SK-MEL-5 (cell line): ENCODE results near the gene UNC13B. TPM values are rescaled to one million over a fixed set of nuclear protein-coding genes. Genes with fewer than 3 reads are reported as not detected.

Source experiments
- DNase-seq: peaks from one replicate; pipeline ENCODE4 v3.0.0-alpha.2; 2016; ENCODE audit warnings: low read depth, low spot score
- in situ Hi-C: cut with HindIII; loops from 2 replicates; pipeline ENCODE4 v1.10.0; 2016; ENCODE audit warnings: low sequenced_read_pairs, high pct_unique_total_duplicates, low pct_unique_long_range_greater_than_20kb
- total RNA-seq: library from RNA; depleted of rRNA; stranded (reverse); fragments of >200 nt; shearing (Covaris generic); gene quantifications from 2 replicates; pipeline ENCODE4 v1.2.3, GENCODE V29; 2014

UNC13B gene
- total RNA-seq, 1 experiment from 2014 or later = 9.6 TPM

DNA sequence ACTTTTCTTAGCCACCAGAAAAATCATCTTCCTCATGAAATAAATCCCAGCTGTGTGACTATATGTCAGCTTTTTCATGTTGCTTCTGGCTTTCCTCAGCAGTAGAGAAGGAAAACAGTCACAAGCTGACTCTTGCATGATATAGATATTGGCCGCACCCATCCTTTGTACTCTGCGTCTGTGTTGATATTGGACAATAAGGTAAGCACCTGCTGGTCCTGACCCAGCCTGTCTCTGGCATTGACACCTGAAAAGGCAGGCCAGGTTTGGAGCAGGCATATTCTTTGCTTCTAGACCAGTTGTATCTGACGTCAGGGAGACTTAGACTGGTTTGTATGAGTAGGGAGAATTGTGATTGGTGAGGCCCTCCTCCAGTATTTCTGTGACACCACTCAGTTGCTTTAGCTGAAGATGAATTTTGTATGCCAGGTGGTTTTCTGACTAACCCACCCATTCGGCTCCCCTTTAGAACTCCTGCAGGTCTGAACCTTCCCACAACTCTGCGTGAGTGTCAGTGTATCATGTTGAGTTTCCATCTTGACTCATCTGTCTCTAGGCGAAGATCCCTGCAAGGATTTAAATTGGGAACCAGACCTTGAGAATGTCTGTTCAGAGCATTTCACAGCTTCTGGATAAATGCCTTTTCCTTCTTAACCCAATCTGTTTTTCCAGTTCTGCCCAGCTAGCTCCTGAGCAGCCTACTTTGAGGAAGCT, 176.9 kb downstream of the UNC13B start:
- in situ Hi-C loops = no loop called here
- no peak for DNase-seq

DNA sequence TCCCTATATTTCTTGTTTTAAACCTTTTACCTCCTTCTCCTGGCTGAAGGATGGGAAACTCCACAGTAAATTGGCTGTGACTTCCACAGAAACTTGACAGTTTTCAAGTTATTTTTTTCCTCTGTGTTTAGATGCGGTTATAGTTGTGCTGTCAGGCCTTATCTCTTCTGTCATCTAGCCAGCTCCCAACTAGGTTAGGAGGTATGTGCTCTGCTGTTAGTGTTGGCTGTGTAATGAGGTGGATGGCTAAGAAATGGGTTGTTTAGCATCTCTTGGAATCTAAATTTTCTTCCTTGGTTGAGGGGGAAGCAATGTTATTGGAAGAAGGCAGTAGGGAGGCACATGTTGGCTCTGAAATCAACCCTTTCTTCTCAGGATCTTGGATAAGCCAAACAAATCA, 178.2 kb downstream of the UNC13B start:
- in situ Hi-C loops = no loop called here
- DNase-seq = no peak

DNA sequence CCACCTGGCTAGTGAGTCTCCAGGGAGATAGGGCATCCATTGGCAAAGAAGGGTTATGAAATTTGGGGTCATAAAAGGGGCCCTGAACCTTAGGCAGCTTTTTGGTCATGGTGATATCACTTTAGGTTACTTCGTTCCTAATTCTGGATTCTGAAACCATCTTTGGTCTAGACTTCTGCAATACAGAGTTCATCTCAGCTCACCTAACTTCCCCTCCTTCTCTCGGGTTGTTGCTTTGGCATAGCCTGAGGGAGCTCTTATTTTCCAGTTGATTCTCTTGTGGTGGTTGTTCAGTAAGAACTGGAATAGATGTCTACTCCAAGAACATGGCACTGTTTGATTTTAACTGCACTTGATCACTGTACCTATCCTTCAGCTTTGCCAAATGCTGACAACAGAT, 179.2 kb downstream of the UNC13B start:
- DNase-seq = no peak
- in situ Hi-C loops = no loop called here

DNA sequence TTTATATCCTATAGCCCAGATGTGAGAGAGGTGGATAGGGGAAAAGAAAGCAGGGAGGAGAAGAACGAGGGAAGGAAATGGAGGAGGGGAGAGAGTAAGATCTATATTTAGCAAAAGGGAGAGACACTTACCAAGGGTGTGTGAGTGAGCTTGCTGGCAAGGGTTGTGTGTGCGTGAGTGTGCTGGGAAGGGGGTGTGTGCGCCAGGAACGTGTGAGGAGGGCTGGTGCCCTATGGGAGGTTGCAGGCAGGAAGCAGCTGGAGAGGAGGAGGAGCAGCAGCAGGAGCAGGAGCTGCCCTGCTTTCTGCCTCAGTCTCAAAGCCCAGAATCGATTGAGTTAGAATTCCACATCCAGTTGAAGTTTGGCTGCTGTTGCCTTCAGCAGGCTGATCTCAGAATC, 179.8 kb downstream of the UNC13B start:
- in situ Hi-C loops = no loop called here
- DNase-seq = no peak

DNA sequence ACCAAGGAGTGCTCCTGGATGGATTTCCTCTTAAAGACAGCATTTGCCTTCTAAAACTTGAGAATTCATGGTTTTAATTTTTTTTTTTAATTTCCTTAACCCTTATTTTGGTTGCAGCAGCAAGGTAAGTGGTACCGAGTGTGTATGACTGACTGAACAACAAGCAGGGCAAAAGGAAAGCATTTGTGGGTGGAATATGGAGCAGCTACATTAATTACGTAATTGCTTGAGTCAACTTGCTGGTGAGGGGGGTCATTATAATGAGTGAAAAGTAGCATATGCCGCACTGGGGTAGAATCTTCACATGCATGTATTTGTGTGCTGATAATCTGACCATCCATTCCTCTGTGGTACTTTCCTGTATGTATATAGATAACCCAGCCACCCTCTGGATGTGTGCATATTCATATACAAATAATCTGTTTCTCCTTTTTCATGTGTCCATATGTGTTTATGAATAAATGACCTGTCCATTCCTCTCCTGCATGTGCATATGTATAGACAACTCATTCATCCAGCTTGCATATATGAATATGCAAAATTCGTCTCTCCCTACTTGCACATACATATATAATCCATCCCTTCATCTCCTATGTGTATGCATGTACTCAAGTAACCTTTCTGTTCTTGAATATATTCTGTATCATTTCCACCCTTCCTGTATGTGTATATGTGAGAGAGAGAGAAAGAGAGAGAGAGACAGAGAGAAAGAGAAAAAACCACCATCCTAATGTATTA, 180.6 kb downstream of the UNC13B start:
- in situ Hi-C loops = no loop called here

DNA sequence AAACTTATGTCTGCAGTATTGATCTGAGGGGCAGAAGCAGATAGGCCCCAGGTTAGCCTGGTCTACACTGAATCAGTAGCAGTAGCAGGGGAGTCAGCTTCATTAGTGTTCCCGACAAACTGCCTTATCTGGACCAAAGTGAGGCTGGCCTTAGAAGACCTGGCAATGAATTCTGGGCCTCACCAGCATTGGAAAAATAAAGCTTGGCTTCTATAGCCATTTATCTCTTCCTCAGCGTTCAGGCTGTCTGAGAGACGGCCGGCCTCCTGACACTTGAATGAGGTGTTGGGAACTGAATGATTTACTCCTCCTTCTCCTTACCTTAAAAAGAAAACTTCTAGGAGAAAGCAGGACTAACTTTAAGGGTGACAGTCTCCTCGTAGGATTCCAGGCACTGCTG, 186.3 kb downstream of the UNC13B start:
- in situ Hi-C loops = no loop called here
- DNase-seq = no peak

More for the DNA sequence above, 180.6 kb downstream of the UNC13B start:
- DNase-seq = no peak

DNA sequence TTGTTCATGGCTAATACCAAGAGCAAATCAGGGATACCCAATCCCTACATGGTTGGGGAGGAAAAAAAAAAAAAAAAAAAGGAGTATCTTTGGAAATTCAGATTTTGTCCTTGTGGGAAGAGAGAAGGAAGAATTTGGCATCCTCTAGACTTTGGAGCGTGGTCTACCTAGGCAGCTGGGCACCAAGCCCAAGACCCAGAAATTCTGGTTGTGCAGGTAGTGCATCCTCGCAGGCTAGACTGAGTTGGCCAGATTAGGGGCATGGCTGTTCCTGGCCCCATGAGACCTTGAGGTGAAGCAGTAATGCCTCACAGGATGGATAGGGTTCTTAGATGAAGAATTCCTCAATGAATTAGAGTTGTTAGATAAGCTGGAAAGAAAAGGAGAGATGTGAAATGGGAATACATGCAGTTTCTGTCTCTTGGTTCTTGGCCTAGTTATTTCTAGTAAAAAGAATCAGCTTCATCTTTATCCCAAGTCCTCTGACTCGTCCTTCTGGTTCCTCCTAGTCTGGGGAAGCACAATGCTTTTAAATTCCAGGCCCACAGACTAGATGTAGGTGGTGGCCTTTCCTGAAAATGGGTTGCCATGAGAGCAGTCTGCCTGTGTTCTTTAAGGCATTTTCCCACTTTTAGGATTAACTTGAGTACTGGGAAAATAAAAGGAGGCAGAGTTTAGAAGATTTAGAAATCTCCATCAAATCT, 187.6 kb downstream of the UNC13B start:
- in situ Hi-C loops = no loop called here
- DNase-seq = no peak

DNA sequence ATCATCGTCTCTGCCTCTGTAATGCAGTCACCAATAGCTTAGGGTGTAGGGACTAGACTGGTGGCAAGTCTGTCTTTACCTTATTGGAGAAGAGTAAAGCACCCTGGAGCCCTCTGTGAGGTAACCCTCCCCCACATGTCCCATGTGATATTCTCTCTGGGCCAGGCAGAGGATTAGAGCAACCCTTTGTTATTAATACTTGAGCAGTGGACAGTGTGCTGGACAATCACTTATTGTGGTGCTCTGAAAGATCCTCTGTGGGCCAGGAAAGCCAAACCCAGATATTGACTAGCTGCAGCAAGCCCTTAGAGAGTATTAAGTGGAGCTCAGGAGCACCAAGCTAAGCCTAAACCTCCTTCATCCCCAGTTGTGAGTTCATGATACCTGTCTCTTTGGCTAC, 188.4 kb downstream of the UNC13B start:
- in situ Hi-C loops = no loop called here
- peak; percentile 63 for DNase-seq

DNA sequence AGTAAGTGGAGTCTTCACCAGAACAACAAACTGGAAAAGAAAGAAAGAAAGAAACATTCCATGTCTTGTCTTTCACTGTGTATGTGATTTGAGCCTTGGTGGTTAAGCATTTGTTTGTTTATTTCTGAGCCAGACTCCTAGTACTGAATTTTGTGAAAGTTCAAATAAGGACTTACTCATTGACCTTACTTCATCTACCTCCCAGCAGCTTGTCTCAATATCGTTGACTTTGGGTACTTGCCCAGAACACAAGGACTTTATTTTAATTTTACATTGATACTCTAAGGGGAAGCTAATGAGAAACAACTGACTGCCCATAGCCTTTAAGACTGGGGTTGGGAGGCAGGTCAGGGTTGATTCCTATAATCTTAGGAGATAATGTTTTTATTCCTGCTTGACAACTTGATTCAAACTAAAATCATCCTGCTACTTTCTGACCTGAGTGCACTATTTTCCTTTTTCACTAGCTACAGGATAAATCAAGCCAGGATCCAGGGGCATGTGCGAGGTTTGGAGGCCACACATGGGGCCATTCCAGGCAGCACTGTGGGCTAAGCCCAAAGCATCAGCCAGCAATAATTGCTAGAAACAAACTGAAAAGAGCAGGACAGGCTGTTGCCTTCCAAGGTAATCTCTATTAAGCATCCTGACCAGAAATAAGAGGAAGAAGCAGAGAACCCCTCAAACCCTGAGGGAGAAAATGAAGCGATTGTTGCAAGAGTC, 189.2 kb downstream of the UNC13B start:
- in situ Hi-C loops = no loop called here
- no peak for DNase-seq

DNA sequence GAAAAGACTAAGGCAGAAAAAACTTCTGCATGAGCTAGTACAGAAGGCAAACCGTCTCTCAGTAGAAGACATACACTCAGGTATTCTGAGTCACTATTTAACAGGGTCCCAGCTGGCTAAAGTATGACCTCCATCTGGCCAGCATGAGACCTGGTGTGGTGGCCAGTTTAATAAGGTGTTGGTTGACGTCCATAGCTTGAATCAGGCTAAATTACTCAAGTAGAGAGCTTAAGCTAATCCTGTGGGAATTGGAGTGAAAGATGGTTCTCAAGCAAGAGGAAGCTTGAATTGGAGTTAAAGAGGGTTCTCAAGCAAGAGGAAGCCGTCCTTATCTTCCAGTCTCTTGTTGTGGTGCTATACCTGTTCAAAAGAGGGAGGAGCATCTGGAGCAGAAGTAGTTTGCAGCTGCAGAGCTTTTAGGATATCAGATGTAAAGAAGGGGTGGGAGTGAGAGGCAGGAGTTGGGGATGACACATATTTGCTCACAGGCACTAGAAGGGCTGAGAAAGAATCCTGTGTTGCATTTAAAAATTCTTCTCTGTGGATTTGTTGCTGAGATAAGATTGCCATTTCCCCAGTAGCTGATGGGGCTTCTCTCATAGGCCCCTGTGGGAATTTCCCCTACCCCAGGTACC, 192.0 kb downstream of the UNC13B start:
- no peak for DNase-seq
- in situ Hi-C loops = no loop called here

DNA sequence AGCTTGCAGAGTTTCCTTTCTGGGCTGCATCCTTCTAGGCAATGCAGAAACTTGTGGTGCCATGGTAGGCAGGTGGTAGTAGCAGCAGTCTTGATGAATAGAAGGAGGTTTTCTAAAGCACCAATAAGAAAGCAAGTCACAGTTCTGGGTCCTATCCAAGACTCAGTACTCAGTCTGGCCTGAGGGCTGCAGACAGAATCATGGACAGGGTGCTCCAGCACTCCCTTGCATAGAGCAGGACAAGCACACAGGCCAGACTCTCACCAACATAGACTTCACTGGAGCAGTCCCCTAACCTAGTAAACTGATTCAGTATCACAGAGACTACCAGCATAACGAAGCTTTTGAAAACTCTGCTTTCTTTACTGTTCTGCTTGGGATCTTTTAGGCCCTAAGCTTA, 194.1 kb downstream of the UNC13B start:
- no peak for DNase-seq
- in situ Hi-C loops = no loop called here

DNA sequence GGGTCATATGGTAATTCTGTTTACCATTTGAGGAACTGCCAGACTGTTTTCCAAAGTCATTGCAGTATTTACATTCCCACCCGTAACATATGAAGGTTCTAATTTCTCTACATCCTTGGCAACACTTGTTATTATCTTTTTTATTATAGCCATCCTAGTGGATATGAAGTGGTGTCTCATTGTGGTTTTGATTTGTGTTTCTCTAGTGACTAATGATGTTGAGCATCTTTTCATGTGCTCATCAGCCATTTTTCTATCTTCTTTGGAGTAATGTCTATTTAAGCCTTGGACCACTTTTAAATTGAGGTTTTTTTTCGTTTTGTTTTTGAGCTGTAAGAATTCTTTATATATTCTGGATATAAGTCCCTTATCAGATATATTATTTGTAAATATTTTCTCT, 195.3 kb downstream of the UNC13B start:
- in situ Hi-C loops = no loop called here

DNA sequence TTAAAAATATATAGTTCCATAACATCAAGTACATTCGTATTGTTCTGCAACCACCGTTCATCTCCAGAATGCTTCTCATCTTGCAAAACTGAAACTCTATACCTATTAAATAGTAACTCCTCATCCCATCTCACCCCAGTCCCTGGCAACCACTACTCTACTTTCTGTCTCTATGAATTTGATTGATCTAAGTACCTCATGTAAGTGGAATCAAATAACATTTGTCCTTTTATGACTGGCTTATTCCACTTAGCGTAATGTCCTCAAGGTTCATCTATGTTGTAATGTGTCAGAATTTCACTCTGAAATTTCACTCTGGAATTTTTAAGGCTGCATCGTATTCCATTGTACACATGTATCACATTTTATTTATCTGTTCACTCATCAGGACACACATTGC, 196.0 kb downstream of the UNC13B start:
- in situ Hi-C loops = no loop called here
- no peak for DNase-seq

More for the DNA sequence above, 195.3 kb downstream of the UNC13B start:
- DNase-seq = no peak

DNA sequence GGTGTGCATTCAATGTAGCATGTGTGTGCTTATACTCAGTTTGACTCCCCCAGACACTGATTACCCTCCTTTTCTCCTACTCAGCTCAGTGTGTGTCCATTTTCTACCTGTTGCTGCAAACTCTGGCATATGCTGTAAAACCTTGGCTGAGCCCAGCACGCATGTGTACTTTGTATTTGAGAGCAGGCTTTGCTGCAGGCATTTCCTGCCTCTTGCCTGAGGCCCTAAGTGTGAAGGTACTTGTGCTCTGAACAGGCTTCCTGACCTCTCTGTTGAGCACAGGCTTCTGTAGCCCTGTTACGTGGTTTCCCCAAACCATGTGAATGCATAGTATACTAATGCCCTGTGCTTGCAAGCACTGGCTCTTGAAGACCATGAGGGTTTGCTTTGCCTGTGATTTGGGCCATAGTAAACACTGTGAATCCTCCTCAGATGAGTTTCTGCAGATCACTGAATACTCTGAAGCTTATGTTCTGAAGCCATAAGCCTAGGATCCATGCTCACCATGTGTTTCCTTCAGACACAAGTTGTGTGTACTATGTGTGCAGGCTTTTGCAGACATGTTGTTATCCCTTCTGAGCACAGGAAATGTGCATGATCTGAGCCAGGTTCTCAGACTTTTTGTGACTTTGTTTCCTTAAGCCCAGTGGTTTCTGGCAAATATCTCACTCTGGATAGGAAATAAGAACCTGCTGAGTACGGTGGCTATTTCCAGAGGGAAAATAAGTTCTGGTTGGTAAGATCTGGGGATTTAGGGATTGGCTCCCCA, 203.2 kb downstream of the UNC13B start:
- in situ Hi-C loops = no loop called here

DNA sequence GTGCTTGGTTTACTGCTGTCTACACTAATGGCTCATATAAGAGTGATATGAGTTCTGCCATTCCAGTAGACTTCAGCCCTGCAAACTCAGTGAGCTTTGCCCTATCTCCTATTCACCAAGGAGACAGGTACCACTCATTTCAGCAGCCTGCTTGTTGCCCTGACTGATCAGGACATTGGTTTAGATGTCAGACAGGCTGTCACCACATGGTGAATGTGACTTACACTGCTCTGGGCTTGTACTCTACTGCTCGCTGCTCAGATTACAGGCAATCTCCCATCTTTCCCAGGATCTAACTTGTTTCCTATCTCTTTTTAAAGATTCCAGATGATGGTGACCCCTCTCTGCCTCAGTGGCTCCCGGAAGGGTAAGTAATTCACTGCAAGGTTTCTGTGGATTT, 204.8 kb downstream of the UNC13B start:
- in situ Hi-C loops = no loop called here
- no peak for DNase-seq

More for the DNA sequence above, 203.2 kb downstream of the UNC13B start:
- no peak for DNase-seq

DNA sequence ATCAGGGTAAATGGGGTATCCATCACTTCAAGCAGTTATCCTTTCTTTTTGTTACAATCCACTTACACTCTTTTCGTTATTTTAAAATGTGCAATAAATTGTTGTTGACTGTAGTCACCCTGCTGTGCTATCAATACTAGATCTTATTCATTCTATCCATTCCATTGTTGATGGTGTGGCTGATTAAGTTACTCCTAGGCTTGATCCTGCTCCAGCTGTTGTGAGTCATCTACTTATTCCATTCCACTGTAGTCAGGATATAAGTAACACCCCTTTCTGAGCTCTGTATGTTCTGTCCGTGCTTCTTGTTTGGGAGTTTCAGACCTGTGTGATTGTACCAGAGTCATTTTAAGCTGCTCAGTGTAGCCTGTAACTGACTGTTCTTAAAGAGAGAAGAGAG, 205.6 kb downstream of the UNC13B start:
- in situ Hi-C loops = no loop called here
- no peak for DNase-seq

DNA sequence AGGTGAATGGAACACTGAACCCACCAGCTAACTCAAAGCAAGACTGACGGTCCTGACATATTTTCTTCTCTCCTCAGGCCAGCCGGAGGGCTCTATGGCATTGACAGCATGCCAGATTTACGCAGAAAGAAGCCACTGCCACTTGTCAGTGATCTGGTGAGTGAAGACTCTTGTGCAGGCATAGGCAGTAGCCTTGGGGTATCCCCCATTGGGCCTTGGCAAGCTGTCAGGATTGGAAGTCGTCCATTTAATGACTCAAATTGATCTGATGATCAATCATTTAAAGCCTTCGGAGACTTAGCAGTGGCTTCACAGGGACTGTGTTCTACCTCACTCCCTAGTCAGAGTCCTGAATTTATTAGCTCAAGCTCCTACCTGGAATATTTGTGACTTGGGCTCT, 208.4 kb downstream of the UNC13B start:
- DNase-seq = no peak
- in situ Hi-C loops = no loop called here
